BE2C (cell line): ENCODE results near the gene COG6. TPM values are rescaled to one million over a fixed set of nuclear protein-coding genes. Genes with fewer than 3 reads are reported as not detected.

Source experiments
- DNase-seq: peaks from one replicate; pipeline ENCODE4 v3.0.0-alpha.2; 2020
- H3K27me3 ChIP-seq: fragments of 250-450 bp; sonication (Bioruptor Pico); 2 replicates; pipeline ENCODE4 v1.5.1; 2020; ENCODE audit warnings: mild to moderate bottlenecking
- H3K36me3 ChIP-seq: fragments of 250-450 bp; sonication (Bioruptor Pico); 2 replicates; pipeline ENCODE4 v1.5.1; 2020; ENCODE audit warnings: mild to moderate bottlenecking
- H3K4me1 ChIP-seq: fragments of 250-450 bp; sonication (Bioruptor Pico); 2 replicates; pipeline ENCODE4 v1.5.1; 2020
- H3K4me3 ChIP-seq: 2 replicates; pipeline ENCODE4 v1.5.1; 2011; ENCODE audit warnings: low read depth, low read length
- H3K9me3 ChIP-seq: fragments of 250-450 bp; sonication (Bioruptor Pico); 2 replicates; pipeline ENCODE4 v1.5.1; 2020
- polyA plus RNA-seq: library from polyadenylated mRNA; unstranded; fragments of >200 nt; gene quantifications from one replicate; pipeline ENCODE4 v1.2.1, GENCODE V29; 2012; ENCODE audit warnings: low read depth, missing spikeins; ENCODE audit not compliant: insufficient read length, insufficient read depth
- TF ChIP-seq, protein P1 (sequence below): IDR thresholded peaks from 2 replicates; pipeline ENCODE4 v1.5.1; 2012; ENCODE audit warnings: mild to moderate bottlenecking, low read depth, low read length

The COG6 gene
- 12.1 TPM for polyA plus RNA-seq

DNA sequence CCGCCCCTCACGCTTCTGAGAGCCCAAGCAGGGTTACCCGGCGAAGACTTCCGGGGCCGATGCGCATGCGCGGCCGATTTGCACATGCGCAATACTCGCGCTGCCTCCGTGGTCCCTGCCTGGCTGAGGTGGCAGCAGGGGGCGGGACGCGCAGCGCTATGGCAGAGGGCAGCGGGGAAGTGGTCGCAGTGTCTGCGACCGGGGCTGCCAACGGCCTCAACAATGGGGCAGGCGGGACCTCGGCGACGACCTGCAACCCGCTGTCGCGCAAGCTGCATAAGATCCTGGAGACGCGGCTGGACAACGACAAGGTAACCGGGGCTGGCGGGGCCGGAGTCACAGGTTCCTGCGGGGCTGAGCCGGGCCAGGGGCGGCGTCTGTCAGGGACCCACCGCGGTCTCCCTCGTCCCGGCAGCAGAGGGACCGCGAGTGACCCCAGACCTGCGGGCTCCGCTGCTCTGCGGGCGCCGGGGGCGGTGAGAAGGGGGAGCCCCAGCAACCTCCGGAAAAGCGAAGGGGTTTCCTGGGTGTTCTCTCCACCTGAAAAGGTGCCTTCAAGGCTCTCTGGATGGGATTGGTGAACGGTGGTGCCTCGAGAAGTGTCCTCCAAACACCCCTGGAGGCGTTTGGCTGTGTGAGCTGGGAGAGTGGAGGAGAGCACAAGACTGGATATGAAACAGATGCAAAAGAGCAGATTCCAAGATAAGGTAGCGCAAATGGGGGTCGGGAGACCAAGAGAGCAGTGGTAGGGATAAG lies at the start of gene COG6:
Gene COG6, plus strand, starts transcription at position 94 of the 756 bp plus-strand sequence. Its CDS starts 65 bp downstream, at position 159.
- TF ChIP-seq, protein P1, sequence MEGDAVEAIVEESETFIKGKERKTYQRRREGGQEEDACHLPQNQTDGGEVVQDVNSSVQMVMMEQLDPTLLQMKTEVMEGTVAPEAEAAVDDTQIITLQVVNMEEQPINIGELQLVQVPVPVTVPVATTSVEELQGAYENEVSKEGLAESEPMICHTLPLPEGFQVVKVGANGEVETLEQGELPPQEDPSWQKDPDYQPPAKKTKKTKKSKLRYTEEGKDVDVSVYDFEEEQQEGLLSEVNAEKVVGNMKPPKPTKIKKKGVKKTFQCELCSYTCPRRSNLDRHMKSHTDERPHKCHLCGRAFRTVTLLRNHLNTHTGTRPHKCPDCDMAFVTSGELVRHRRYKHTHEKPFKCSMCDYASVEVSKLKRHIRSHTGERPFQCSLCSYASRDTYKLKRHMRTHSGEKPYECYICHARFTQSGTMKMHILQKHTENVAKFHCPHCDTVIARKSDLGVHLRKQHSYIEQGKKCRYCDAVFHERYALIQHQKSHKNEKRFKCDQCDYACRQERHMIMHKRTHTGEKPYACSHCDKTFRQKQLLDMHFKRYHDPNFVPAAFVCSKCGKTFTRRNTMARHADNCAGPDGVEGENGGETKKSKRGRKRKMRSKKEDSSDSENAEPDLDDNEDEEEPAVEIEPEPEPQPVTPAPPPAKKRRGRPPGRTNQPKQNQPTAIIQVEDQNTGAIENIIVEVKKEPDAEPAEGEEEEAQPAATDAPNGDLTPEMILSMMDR: no peak
- peak; percentile 92 for DNase-seq
- Histone ChIP-seq H3K9me3 (no peaks in the 10 kb centered on the region), H3K27me3 (no peaks in the 10 kb centered on the region), H3K4me1 (no peaks in the 10 kb centered on the region), H3K4me3 (peak within 1 kb of the TSS; percentile 92), H3K36me3 (no peaks in the 10 kb centered on the region)

DNA sequence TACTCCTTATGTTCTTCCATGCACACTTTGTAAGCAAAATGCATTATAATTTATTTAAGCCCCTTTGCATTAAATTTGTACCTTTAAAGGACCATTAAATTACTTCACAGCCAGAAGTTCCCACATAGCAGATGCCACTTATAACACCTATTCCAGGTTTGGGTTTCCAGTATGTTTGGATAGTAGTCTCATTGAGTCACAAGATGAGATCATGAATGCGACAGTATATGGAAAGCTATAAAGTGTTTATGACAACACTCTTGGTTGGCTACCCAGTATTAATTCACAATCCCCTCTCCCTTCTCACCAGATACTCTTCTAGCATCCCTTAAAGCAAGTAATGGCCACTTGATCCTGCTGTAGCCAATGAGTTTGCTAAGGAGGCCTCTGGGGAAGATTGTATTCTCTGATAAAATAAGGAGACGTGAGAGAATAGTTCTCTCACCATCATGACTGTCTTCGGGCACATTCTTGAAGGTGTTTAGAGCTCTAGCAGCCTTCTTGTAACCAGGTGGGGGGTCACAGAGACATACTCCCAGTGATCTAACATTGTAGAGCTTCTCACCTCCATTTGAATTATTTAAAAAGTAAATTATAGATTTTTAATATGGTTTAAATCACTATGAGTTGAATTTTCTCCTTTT lies 49.7 kb upstream of the COG6 start:
- H3K9me3 ChIP-seq: no peaks in the 10 kb centered on the region
- DNase-seq: no peak
- H3K4me1 ChIP-seq: no peaks in the 10 kb centered on the region
- TF ChIP-seq, protein P1: no peak
- peaks cover 48% of the 10 kb centered on the region for H3K27me3 ChIP-seq
- no peak overlapping the region for H3K4me3 ChIP-seq
- H3K36me3 ChIP-seq: no peaks in the 10 kb centered on the region

DNA sequence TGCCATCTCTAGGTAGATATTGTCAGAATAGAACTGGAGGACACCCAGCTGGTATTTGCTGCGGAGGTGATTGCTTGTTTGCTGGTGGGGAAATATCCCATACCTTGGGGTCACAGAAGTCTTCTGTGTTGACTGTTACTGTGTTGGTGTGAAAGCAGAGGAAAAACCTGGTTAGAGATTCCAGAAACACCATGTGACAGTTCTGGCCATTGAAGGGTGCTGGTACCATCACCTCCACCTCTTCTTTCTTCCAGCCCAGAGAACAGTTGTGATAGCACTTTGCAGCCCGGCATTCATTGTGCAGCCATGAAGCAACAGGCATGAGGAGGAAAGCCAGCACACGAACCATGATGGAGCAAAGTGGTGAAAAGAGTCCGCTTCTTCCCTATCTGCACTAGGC lies 47.6 kb upstream of the COG6 start:
- TF ChIP-seq, protein P1: no peak

DNA sequence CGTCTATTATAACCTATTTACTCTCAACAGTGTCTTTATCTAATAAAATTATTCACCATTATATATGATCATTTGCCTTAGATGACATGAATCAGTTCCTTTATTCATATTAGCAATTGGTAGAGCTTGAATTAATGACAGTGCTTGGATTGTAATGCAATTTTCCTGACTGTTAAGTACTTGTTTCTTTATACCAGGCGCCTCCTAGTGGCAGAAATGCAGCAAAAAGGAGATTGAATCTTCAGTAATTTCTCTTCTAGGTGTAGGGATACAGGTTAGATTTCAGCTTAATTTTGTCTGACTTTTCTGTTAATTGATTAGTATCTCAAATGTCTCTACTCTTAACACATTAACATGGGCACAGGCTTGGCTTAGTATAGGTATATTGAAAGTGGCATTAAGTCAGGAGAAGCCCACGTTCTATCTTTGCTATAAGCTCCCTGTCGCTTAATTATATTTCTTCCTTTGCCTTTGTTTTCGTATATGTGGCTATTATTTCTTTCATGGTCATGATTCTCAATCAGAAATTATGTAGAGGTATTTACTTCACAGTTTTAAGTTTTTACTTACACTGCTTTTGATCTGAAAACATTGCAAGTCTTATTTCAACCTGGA lies 43.3 kb upstream of the COG6 start:
- H3K36me3 ChIP-seq: no peaks in the 10 kb centered on the region
- no peak overlapping the region for H3K4me3 ChIP-seq
- DNase-seq: peak; percentile 68
- TF ChIP-seq, protein P1: peak; percentile 87
- peaks cover 3% of the 10 kb centered on the region; the same call in 1 of the 2 replicates for H3K4me1 ChIP-seq
- H3K27me3 ChIP-seq: peaks cover 7% of the 10 kb centered on the region
- no peaks in the 10 kb centered on the region for H3K9me3 ChIP-seq

More for the DNA sequence above, 47.6 kb upstream of the COG6 start:
- Histone ChIP-seq H3K27me3 (peaks cover 30% of the 10 kb centered on the region), H3K9me3 (no peaks in the 10 kb centered on the region), H3K36me3 (no peaks in the 10 kb centered on the region), H3K4me3 (no peak overlapping the region), H3K4me1 (no peaks in the 10 kb centered on the region)
- DNase-seq: no peak

DNA sequence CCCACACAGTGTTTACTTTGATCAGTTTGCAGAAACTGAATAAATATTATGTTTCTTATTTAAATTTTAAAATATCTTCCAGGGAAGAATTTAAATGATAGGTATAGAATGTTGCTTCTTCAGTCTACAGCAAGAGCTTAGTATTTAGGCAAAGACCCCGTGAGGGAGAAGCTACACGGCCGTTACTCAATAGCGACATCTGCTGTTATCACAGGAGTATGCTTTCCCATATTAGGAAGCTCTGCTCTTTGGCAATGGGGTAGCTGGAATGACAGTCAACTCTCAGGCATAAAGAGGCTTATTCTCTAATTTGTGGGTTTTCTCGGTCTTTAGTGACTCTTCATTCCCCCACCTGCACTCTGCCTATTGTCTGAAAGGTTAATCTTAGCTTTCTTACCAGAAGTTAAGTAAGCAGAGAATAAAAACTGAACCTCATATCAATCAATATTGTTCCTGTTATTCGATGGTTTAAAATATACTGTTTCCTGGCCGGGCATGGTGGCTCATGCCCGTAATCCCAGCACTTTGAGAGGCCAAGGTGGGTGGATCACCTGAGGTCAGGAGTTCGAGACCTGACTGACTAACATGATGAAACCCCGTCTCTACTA lies 39.3 kb upstream of the COG6 start:
- H3K9me3 ChIP-seq: no peaks in the 10 kb centered on the region
- H3K36me3 ChIP-seq: no peaks in the 10 kb centered on the region
- H3K4me1 ChIP-seq: peaks cover 3% of the 10 kb centered on the region; the same call in 1 of the 2 replicates
- TF ChIP-seq, protein P1: peak; percentile 98
- H3K4me3 ChIP-seq: no peak overlapping the region
- DNase-seq: peak; percentile 65
- H3K27me3 ChIP-seq: no peaks in the 10 kb centered on the region; the same call in 1 of the 2 replicates
